ENCODE results near the gene TMEM108.

DNA sequence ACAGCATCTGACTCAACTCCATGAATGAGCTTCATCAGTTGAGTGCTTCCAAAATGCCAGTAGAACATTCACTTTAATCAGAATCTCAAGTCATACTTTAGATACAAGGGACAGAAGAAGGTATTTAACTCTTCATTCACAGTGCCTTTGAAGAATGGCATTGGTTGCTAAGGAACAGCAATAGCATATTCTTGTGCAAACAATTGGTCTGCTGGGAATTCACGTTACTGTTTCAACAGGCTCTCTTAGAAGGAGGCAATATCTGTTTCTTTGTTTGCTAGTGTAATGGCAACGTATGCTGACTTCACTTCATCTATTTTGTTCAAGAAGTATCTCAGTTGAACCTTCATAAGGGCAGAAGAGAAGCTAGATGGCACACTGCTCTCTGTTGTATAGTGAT lies 113.9 kb downstream of the TMEM108 start:
- no peak for TF ChIP-seq EZH2 (IDR thresholded peaks at IDR 0.05)
- TF ChIP-seq POLR2AphosphoS5 (IDR thresholded peaks at IDR 0.05; ENCODE audit: borderline replicate concordance, low read depth, low read length), result no peak
- no peak for TF ChIP-seq FOXP2 (optimal IDR thresholded peaks at IDR 0.05; ENCODE audit: control extremely low read depth, extremely low read length, insufficient read depth)
